Activated T-cell treated with anti-CD3 and anti-CD28 coated beads, Interleukin-2, amount 50 U/mL, for 72 hours (primary cell): ENCODE measurements around the gene LGSN. TPM values are rescaled to one million over a fixed set of nuclear protein-coding genes. Genes with fewer than 3 reads are reported as not detected.
"Not testable (repeated sequence)": the region's sequence is repeated elsewhere in the genome, so short reads cannot be mapped to it uniquely, and the experiment has no call there.

Source experiments
- ATAC-seq, 2 donors: fragments of 150-1000 bp; cut with Tn5 transposase; replicated peaks in 1 of 2; 2 replicates each; pipeline ENCODE4 v1.10.0; 2021; ENCODE audit warnings: moderate library complexity in 2 of 2, mild to moderate bottlenecking in 1 of 2
- DNase-seq, 2 donors: peaks; one replicate each; pipeline ENCODE4 v3.0.0; 2021 to 2022; ENCODE audit warnings: mixed read lengths in 1 of 2
- H3K27ac Mint-ChIP-seq: one replicate; pipeline ENCODE4 v1.8.0; 2022; ENCODE audit warnings: mild to moderate bottlenecking, moderate library complexity, mixed read lengths
- H3K27me3 Mint-ChIP-seq: one replicate; pipeline ENCODE4 v1.8.0; 2022; ENCODE audit warnings: low read depth, mixed read lengths
- H3K36me3 Mint-ChIP-seq, 2 donors: one replicate each; pipeline ENCODE4 v1.8.0; 2022; ENCODE audit warnings: mixed read lengths in 2 of 2, mild to moderate bottlenecking in 1 of 2; ENCODE audit not compliant: insufficient read depth in 2 of 2
- H3K4me1 Mint-ChIP-seq: one replicate; pipeline ENCODE4 v1.8.0; 2022; ENCODE audit warnings: low read depth, mixed read lengths
- H3K4me3 Mint-ChIP-seq, 2 donors: one replicate each; pipeline ENCODE4 v1.8.0; 2022; ENCODE audit warnings: mild to moderate bottlenecking in 2 of 2, mixed read lengths in 2 of 2, moderate library complexity in 2 of 2
- H3K9me3 Mint-ChIP-seq, 2 donors: one replicate each; pipeline ENCODE4 v1.8.0; 2022; ENCODE audit warnings: mixed read lengths in 2 of 2
- total RNA-seq, 2 donors: library from RNA; stranded (reverse); gene quantifications; one replicate each; pipeline ENCODE4 v1.2.3, GENCODE V29; 2022

The LGSN gene, protein sequence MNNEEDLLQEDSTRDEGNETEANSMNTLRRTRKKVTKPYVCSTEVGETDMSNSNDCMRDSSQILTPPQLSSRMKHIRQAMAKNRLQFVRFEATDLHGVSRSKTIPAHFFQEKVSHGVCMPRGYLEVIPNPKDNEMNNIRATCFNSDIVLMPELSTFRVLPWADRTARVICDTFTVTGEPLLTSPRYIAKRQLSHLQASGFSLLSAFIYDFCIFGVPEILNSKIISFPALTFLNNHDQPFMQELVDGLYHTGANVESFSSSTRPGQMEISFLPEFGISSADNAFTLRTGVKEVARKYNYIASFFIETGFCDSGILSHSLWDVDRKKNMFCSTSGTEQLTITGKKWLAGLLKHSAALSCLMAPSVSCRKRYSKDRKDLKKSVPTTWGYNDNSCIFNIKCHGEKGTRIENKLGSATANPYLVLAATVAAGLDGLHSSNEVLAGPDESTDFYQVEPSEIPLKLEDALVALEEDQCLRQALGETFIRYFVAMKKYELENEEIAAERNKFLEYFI
- under 1 TPM in 1 of 2 donors, not detected in 1; 0.32 TPM for total RNA-seq

GRCh38 chr6:63319939-63320338 lies at the start of gene LGSN:
Gene LGSN (minus strand): TSS chr6:63319983. CDS start chr6:63319943, 40 bp downstream.
- Mint-ChIP-seq H3K36me3 (no peaks in the 10 kb centered on the region), H3K27ac (no peak within 1 kb of the TSS), H3K4me3 (no peak within 1 kb of the TSS), H3K4me1 (no peaks in the 10 kb centered on the region), H3K27me3 (peaks cover 9% of the 10 kb centered on the region), H3K9me3 (peaks cover 0 to under 1% of the 10 kb centered on the region in 2 donors)
- ATAC-seq, result no peak
- DNase-seq, result no peak

DNA sequence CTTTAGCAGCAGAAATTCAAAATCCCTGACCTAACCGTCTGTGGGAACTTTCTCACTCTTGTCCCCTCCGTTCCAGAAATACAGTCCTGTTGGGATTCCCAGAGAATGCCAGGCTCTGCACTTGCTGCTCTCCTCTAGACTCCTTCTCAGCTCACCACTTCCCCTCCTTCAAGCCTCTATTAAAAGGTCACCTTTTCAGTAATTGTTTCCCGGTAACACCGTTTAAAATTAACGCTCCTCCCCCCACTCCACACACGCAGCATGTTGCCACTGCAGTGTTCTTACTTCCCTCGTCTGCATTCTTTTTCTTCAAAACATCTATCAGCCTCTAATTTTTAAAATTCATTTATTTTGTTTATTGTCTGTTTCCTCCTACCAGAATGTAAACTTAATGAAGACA lies 48.6 kb upstream of the LGSN start:
- Mint-ChIP-seq H3K27me3 (no peaks in the 10 kb centered on the region), H3K36me3 (peaks cover 0 to 2% of the 10 kb centered on the region in 2 donors), H3K4me1 (no peaks in the 10 kb centered on the region), H3K9me3 (peaks cover 2 to 3% of the 10 kb centered on the region in 2 donors), H3K27ac (no peak overlapping the region), H3K4me3 (no peak overlapping the region)
- DNase-seq (no peak), ATAC-seq (no peak)

- H3K36me3 Mint-ChIP-seq, H3K9me3 Mint-ChIP-seq, H3K4me1 Mint-ChIP-seq, H3K27me3 Mint-ChIP-seq, H3K27ac Mint-ChIP-seq, ATAC-seq, H3K4me3 Mint-ChIP-seq, DNase-seq: not testable (repeated sequence)
These were observed 42.8 kb upstream of the LGSN start for GRCh38 chr6:63362500-63363120.

DNA sequence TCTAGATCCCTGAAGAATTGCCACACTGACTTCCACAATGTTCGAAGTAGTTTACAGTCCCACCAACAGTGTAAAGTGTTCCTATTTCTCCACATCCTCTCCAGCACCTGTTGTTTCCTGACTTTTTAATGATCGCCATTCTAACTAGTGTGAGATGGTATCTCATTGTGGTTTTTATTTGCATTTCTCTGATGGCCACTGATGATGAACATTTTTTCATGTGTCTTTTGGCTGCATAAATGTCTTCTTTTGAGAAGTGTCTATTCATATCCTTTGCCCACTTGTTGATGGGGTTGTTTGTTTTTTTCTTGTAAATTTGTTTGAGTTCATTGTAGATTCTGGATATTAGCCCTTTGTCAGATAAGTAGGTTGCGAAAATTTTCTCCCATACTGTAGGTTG lies 37.6 kb upstream of the LGSN start:
- not testable (repeated sequence) for H3K27me3 Mint-ChIP-seq, ATAC-seq, H3K36me3 Mint-ChIP-seq, H3K4me3 Mint-ChIP-seq, H3K27ac Mint-ChIP-seq, H3K9me3 Mint-ChIP-seq, DNase-seq, H3K4me1 Mint-ChIP-seq

DNA sequence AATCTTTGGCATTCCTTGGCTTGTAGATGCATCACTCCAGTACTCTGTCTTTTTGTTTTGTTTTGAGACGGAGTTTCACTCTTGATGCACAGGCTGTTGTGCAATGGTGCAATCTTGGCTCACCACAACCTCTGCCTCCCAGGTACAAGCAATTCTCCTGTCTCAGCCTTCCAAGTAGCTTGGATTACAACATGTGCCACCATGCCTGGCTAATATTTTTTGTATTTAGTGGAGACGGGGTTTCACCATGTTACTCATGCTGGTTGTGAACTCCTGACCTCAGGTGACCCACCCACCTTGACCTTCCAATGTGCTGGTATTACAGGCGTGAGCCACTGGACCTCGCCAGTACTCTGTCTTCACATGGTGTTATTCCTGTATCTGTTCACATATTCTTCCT lies 35.8 kb upstream of the LGSN start:
- ATAC-seq, result no peak

GRCh38 chr6:63353286-63353630 lies 33.5 kb upstream of the LGSN start:
- no peaks in the 10 kb centered on the region for H3K36me3 Mint-ChIP-seq
- DNase-seq (no peak), ATAC-seq (no peak)
- no peaks in the 10 kb centered on the region for H3K9me3 Mint-ChIP-seq
- peaks cover 5% of the 10 kb centered on the region for H3K4me1 Mint-ChIP-seq
- no peak overlapping the region for H3K4me3 Mint-ChIP-seq
- H3K27ac Mint-ChIP-seq, result no peak overlapping the region
- H3K27me3 Mint-ChIP-seq, result peaks cover 23% of the 10 kb centered on the region

More for the DNA sequence above, 35.8 kb upstream of the LGSN start:
- Mint-ChIP-seq H3K9me3 (peaks cover 3 to 5% of the 10 kb centered on the region in 2 donors), H3K27me3 (peaks cover 15% of the 10 kb centered on the region), H3K36me3 (no peaks in the 10 kb centered on the region), H3K4me1 (peaks cover 5% of the 10 kb centered on the region), H3K27ac (no peak overlapping the region), H3K4me3 (no peak overlapping the region)
- no peak for DNase-seq

DNA sequence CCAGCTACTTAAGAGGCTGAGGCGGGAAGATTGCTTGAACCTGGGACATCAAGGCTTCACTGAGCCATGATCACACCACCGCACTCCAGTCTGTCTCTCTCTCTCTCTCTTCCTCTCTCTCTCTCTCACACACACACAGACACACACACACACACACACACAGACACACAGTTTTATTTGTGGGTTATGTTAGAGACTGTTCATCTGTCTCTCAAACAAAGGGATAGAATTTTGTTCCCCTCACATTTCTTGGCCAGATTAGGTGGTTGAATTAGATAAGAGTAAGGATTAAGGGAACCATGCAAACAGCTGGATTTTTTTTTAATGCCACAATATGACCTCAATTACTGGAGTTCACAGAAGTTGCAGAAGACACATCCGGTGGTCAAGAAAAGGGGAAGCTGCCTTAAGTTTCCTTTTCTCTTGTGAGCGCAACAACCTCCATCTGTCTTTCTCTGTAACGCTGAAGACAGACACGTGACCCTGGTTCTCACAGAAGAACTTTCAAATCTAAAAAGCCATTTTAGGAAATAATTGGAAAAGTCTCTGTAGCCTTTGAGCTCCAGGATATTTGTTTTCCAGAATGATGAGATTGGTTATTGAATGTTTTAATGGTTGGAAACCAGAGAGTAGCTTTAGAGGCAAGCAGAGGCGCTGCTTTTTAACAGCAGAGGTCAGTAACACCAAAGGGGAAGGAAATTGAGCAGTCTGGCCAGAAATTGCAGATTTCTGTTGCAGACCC lies 32.9 kb upstream of the LGSN start:
- Mint-ChIP-seq H3K9me3 (no peaks in the 10 kb centered on the region), H3K27me3 (peaks cover 23% of the 10 kb centered on the region), H3K4me1 (peaks cover 5% of the 10 kb centered on the region), H3K27ac (no peak overlapping the region), H3K4me3 (peak overlapping the region; percentile 46 to 73), H3K36me3 (no peaks in the 10 kb centered on the region)
- peak; percentile 15 to 50 for ATAC-seq
- DNase-seq, result peak in 1 of 2 donors; percentile 0

DNA sequence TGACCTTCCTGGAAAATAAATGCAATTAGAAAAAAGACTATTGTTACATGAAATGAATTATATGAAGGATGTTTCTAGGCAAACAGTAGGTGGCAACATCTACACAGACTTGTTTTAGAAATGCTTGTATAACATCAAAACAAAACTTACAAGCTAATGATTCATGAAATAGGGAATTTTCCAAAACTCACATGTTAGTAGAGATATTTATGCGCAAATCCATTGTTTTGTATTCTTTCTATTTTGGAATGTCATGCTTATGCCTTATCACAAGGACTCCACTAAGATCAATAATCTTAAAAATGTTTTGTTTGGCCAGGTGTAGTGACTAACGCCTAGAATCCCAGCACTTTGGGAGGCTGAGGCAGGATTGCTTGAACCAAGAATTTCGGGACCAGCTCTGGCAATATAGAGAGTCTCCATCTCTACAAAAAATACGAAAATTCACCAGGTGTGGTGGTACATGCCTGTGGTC lies 32.3 kb upstream of the LGSN start:
- Mint-ChIP-seq H3K36me3 (no peaks in the 10 kb centered on the region), H3K4me1 (peaks cover 5% of the 10 kb centered on the region), H3K27me3 (peaks cover 23% of the 10 kb centered on the region), H3K27ac (no peak overlapping the region), H3K4me3 (peak overlapping the region; percentile 46 to 73), H3K9me3 (no peaks in the 10 kb centered on the region)
- ATAC-seq (no peak), DNase-seq (no peak)

DNA sequence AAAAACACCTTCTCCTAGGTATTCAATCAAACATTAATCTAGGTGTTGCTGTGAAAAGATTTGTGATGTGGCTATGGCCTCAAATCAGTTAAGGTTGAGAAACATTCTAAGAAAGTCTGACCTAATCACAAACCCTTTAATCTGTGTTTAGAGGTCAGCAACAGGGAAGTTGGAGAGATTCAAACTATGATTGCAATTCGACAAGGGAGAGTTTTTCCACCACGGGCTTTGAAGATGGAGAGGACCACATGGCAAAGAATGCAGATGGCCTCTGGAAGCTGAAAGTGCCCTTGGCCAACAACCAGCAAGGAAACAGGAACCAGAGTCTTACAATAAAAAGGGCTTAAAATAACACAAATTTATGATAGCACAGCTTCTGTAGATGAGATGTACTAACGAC lies 29.6 kb upstream of the LGSN start:
- DNase-seq (no peak), ATAC-seq (no peak)
- Mint-ChIP-seq H3K4me3 (no peak overlapping the region), H3K27me3 (peaks cover 23% of the 10 kb centered on the region), H3K36me3 (no peaks in the 10 kb centered on the region), H3K9me3 (no peaks in the 10 kb centered on the region), H3K4me1 (peaks cover 5% of the 10 kb centered on the region), H3K27ac (no peak overlapping the region)

- no peaks in the 10 kb centered on the region for H3K36me3 Mint-ChIP-seq
- H3K4me3 Mint-ChIP-seq, result no peak overlapping the region
- peaks cover 5% of the 10 kb centered on the region for H3K4me1 Mint-ChIP-seq
- no peak for DNase-seq
- no peaks in the 10 kb centered on the region for H3K9me3 Mint-ChIP-seq
- no peak overlapping the region for H3K27ac Mint-ChIP-seq
- no peak for ATAC-seq
- peaks cover 23% of the 10 kb centered on the region for H3K27me3 Mint-ChIP-seq
These were observed 29.1 kb upstream of the LGSN start for GRCh38 chr6:63348836-63349235.

DNA sequence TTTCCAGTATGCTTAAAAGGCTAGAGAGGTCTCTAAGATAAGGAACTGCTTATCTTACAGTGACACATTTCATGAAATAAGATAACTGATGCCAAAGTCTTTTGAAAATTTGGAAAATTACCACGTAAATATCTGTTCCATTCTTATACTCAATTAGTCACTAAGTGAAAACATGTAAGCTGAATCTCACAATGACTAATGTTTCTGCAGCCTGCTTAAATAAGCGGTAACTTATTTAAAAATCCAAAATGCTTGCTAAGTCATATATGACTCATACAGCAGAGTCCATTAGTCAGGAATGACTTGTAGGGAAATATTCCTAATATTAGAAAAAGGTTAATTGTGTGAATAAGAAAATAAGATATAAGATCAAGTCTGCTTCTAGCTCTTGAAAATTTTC lies 27.8 kb upstream of the LGSN start:
- DNase-seq (no peak), ATAC-seq (no peak)
- H3K27me3 Mint-ChIP-seq, result peaks cover 18% of the 10 kb centered on the region
- H3K4me3 Mint-ChIP-seq, result no peak overlapping the region
- H3K4me1 Mint-ChIP-seq, result peaks cover 5% of the 10 kb centered on the region
- no peaks in the 10 kb centered on the region for H3K9me3 Mint-ChIP-seq
- H3K36me3 Mint-ChIP-seq, result no peaks in the 10 kb centered on the region
- no peak overlapping the region for H3K27ac Mint-ChIP-seq

GRCh38 chr6:63346217-63346835 lies 26.5 kb upstream of the LGSN start:
- Mint-ChIP-seq H3K36me3 (no peaks in the 10 kb centered on the region), H3K27ac (no peak overlapping the region), H3K4me3 (no peak overlapping the region), H3K4me1 (no peaks in the 10 kb centered on the region), H3K9me3 (no peaks in the 10 kb centered on the region), H3K27me3 (peaks cover 8% of the 10 kb centered on the region)
- DNase-seq (no peak), ATAC-seq (no peak)

- DNase-seq (no peak), ATAC-seq (no peak)
- peaks cover 12 to 14% of the 10 kb centered on the region in 2 donors for H3K9me3 Mint-ChIP-seq
- H3K36me3 Mint-ChIP-seq, result peaks cover 0 to 4% of the 10 kb centered on the region in 2 donors
- no peak overlapping the region for H3K27ac Mint-ChIP-seq
- no peaks in the 10 kb centered on the region for H3K27me3 Mint-ChIP-seq
- no peak overlapping the region for H3K4me3 Mint-ChIP-seq
- H3K4me1 Mint-ChIP-seq, result no peaks in the 10 kb centered on the region
These were observed 20.6 kb upstream of the LGSN start for GRCh38 chr6:63340351-63340750.
